HG03469 (cell line): ENCODE measurements around the gene TRIM9.

Experiments used
- ATAC-seq: cut with Tn5 transposase; IDR thresholded peaks from one replicate; pipeline ENCODE4 v1.9.1; 2021; ENCODE audit warnings: mild to moderate bottlenecking, moderate library complexity, moderate number of reproducible peaks; ENCODE audit not compliant: unreplicated experiment

Gene TRIM9

GRCh38 chr14:51094901-51095853 lies at the start of gene TRIM9:
Gene TRIM9, minus strand, starts transcription at chr14:51095105. Its CDS starts 166 bp downstream, at chr14:51094939.
- ATAC-seq, result peak; percentile 97

DNA sequence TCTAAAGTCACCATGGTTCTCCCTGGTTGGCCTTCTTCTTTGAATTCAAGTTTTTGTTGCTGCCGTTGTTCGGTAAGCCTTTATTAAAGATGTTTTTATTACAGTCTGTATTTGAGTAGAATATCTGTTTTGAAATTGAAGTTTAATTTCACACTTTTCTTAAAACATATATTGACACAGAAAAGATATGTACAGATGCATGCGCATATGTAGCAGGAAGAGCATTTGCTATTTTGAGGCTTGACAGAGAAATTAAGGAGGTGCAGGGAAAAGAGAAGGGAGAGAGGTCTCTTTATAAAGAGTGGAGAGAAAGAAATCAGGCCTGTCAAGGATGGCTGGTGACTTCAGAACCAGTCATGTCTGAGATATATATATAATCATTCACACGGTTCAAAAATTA lies 46.0 kb upstream of the TRIM9 start:
- ATAC-seq, result no peak

DNA sequence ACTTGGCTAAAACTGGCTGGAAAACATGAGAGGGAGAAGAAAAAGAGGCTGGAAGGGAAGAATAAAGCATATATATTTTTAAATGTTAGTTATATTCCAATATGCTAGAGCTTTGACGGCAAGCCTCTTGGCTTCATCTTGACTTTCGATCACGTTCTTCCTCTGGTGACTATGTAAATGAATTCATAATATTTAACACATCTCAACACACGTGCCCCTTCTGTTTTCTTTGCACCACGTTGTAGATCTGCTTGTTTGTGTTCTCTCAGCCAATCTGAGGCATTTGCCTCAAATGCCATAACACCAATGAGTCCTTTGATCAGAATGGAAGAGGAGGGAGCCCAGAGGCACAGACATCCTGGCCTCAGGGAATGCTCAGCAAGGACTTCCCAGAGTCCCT lies 45.4 kb upstream of the TRIM9 start:
- ATAC-seq, result no peak

DNA sequence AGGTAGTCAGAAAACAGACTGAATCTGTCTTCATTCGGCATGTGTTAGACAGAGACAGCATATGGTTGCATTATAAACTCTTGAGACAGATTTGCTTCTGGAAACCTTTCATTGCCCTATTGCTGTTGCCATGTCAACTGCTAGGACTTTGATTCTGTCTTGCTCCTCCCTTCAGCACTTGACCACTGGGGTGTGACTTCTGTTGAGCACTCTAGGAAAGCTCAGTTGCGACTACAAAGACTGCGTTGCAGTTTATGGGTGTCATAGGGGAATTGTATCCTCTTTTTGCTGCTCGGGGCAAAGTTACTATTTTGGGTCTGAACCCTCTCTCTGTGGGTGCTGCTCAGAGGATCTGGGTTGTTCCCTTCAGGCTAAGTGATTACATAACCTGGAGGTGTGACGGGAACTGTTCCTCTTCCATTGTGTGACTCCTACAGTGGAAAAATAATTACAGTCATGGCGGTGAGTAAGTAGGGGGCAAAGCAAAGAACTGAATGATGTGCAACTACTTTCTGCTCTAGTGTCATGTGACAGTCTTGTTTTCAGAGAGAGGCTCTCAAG lies 44.3 kb upstream of the TRIM9 start:
- ATAC-seq, result no peak

GRCh38 chr14:51138404-51139103 lies 43.6 kb upstream of the TRIM9 start:
- ATAC-seq, result no peak

GRCh38 chr14:51131516-51131915 lies 36.6 kb upstream of the TRIM9 start:
- ATAC-seq, result no peak

- ATAC-seq, result no peak
These were observed 34.2 kb upstream of the TRIM9 start for GRCh38 chr14:51129130-51129529.

DNA sequence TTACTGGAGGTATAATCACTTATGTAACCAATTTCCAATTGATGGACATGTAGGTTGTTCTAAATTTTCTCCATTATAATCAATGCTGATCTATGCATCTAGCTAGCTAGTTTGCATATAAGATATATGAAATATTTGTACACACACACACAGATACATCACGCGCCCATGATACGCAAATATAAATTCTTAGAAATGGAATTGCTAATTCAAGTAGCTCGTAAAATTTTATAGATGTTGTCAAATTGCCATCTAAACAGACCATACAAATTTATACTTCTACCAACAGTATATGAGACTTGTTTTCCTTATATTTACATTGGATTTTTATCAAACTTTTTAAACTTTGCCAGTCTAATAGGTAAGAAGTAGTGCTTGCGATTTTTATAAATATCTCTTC lies 29.1 kb upstream of the TRIM9 start:
- ATAC-seq, result no peak

- no peak for ATAC-seq
These were observed 26.2 kb upstream of the TRIM9 start for GRCh38 chr14:51121096-51121495.

GRCh38 chr14:51119411-51120051 lies 24.6 kb upstream of the TRIM9 start:
- ATAC-seq, result no peak

GRCh38 chr14:51118993-51119392 lies 24.1 kb upstream of the TRIM9 start:
- no peak for ATAC-seq

GRCh38 chr14:51117593-51117992 lies 22.7 kb upstream of the TRIM9 start:
- ATAC-seq, result no peak

- no peak for ATAC-seq
These were observed 21.8 kb upstream of the TRIM9 start for GRCh38 chr14:51116682-51117081.

- no peak for ATAC-seq
These were observed 14.7 kb upstream of the TRIM9 start for GRCh38 chr14:51109651-51110050.

DNA sequence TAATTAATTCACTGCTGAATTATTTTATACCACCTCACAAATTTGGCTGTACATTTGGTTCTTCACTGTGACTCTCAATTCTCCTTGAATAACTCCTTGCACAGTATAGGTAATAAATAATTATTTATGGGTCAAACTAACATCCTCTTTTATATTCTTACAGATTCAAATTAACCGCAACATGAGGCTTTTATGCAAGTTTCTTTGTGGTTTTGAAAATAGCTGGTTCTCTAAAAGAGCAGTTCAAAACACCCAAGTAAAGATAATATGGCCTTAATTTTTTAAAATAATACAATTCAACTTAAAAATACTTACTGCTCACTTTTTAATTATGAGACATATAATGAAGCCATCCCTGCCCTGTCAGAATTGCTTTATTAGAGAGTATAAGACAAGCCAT lies 12.9 kb upstream of the TRIM9 start:
- ATAC-seq, result no peak

DNA sequence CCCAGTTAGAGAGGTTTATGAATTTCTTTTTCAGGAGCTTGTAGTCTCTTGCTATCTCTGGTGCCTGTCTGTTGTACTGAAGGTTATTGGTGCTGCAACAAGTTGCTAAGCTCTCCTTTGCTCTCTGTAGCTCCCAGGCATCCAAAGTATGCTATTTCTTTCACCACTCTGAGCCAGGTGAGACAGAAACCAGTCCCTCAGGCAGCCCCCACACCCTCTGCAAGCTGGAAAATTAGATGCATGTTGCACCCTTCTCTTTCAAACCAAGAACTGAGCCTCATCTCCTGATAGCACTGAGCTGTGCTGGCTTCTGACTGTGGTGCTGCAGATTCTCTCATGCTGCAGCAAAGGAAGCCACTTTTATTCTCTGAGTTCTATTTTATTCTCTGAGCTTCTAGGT lies 9.6 kb upstream of the TRIM9 start:
- ATAC-seq, result no peak

DNA sequence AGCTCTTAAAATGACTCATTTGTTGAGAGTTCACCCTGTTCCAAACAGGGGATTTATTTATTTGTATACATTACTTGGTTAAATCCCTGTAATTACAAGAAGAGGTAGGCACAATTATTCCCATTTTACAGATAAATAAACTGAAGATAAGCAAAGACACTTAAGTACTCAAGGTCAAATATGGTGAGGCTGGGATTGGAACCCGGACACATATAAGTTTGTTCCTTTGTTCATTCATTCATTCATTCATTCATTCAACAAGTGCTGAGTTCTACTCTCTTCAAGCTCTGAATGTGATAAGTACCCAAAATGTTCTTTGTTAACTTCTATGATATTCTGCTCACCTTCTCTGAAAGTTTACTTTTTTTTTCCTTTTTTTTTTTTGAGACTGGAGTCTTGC lies 2.4 kb upstream of the TRIM9 start:
- no peak for ATAC-seq

GRCh38 chr14:51096870-51097269 lies 2.0 kb upstream of the TRIM9 start:
- ATAC-seq, result no peak

GRCh38 chr14:51095854-51096823 lies 1.2 kb upstream of the TRIM9 start:
- no peak for ATAC-seq

- no peak for ATAC-seq
These were observed 553 bp downstream of the TRIM9 start for GRCh38 chr14:51094282-51094821.
